ENCODE data around the gene RAD51C. TPM values are rescaled to one million over a fixed set of nuclear protein-coding genes. Genes with fewer than 3 reads are reported as not detected.
"Not testable (repeated sequence)": the region's sequence is repeated elsewhere in the genome, so short reads cannot be mapped to it uniquely, and the experiment has no call there.

RAD51C gene
- polyA plus RNA-seq, 1 of the 3 experiments (the other 2 are of a cell fraction): 36.1 TPM

DNA sequence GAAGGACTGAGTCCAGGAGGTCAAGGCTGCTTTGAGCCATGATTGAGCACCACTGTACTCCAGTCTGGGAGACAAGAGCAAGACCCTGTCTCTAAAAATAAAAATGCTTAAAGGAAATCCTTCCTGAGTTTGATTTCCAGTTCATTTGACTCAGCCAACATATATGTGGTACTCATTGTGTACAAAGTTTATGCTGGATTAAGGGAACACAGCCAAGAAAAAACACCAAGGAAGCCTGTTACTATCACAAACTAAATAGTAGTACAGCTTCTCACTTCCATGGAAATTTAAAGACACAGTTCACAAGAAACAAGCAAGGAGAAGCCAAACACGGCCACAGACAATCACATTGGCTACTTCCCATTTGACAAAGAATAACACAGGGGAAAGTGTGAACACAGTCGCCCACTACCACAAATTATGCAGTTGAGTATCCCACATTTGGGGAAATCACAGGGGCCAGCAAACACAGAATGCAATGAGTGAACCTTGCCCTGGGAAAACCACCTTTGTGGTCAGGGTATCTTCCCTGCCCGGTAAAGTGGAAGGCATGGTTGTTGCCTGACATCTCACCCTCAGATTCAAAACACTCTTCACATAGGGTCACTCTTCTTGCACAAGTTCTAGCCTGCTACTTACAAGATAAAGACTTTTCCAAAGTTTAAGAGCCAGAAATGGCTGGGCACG is 15.1 kb upstream of the RAD51C start:
- H3F3A ChIP-seq (replicated peaks; ENCODE audit: insufficient read depth): no peaks in the 10 kb centered on the region
- no peak overlapping the region for H3K9ac ChIP-seq
- ChIA-PET POLR2A (no interaction called here), CTCF (interaction anchor here (1.1 kb wide), 1 partner anchor 155 kb away, joined by 3 read pairs; no protein-coding TSS in a partner anchor)
- no peaks in the 10 kb centered on the region for H3K9me2 ChIP-seq
- H3K9me3 ChIP-seq: no peaks in the 10 kb centered on the region
- no peak for TF ChIP-seq EZH2phosphoT487 (IDR thresholded peaks at IDR 0.05; ENCODE audit: borderline replicate concordance, low read depth)
- no peak for TF ChIP-seq TCF12 (IDR thresholded peaks at IDR 0.05)
- TF ChIP-seq, protein P1, sequence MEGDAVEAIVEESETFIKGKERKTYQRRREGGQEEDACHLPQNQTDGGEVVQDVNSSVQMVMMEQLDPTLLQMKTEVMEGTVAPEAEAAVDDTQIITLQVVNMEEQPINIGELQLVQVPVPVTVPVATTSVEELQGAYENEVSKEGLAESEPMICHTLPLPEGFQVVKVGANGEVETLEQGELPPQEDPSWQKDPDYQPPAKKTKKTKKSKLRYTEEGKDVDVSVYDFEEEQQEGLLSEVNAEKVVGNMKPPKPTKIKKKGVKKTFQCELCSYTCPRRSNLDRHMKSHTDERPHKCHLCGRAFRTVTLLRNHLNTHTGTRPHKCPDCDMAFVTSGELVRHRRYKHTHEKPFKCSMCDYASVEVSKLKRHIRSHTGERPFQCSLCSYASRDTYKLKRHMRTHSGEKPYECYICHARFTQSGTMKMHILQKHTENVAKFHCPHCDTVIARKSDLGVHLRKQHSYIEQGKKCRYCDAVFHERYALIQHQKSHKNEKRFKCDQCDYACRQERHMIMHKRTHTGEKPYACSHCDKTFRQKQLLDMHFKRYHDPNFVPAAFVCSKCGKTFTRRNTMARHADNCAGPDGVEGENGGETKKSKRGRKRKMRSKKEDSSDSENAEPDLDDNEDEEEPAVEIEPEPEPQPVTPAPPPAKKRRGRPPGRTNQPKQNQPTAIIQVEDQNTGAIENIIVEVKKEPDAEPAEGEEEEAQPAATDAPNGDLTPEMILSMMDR (IDR thresholded peaks at IDR 0.05): no peak
- no peak for TF ChIP-seq NFIC (IDR thresholded peaks at IDR 0.05; ENCODE audit: borderline replicate concordance)
- no peak for TF ChIP-seq YY1 (IDR thresholded peaks at IDR 0.05; ENCODE audit: low read depth)
- TF ChIP-seq ELF1 (IDR thresholded peaks at IDR 0.05): no peak
- TF ChIP-seq RCOR1 (IDR thresholded peaks at IDR 0.05; ENCODE audit: low read length): no peak
- no peak for TF ChIP-seq TAF1 (IDR thresholded peaks at IDR 0.05; ENCODE audit: borderline replicate concordance, low read depth, low read length)
- TF ChIP-seq JUND (IDR thresholded peaks at IDR 0.05): no peak
- TF ChIP-seq FOXJ3 (CRISPR knock-in tag; IDR thresholded peaks at IDR 0.05): no peak
- no peak for DNase-seq
- no peak overlapping the region for H3K27ac ChIP-seq (ENCODE audit: low read depth in 2 of 2, low read length in 1 of 2)
- H4K20me1 ChIP-seq (ENCODE audit: insufficient read depth): no peaks in the 10 kb centered on the region
- H3K79me2 ChIP-seq (ENCODE audit: insufficient read depth): no peaks in the 10 kb centered on the region
- no peak overlapping the region for H2AFZ ChIP-seq (ENCODE audit: low read depth)
- no peaks in the 10 kb centered on the region for H3K36me3 ChIP-seq (replicated peaks in 1 of 2; ENCODE audit: control insufficient read depth in 1 of 2, insufficient read depth in 2 of 2, low read length in 1 of 2)
- H3K27me3 ChIP-seq (ENCODE audit: insufficient read depth): no peaks in the 10 kb centered on the region
- 84% methylated on average over 4 of the region's 4 CpGs for WGBS (ENCODE audit: low lambda C conversion rate)
- no peak overlapping the region for H3K4me2 ChIP-seq
- H3K4me1 ChIP-seq (ENCODE audit: control insufficient read depth in 1 of 2, insufficient read depth in 2 of 2, low read depth in 1 of 2, low read length in 1 of 2): no peaks in the 10 kb centered on the region
- no peak overlapping the region for H3K4me3 ChIP-seq (ENCODE audit: low read depth in 2 of 2, low read length in 1 of 2)

GRCh38 chr17:58678287-58678686 is 14.1 kb upstream of the RAD51C start:
- H3K9me2 ChIP-seq; H3K4me1 ChIP-seq (ENCODE audit: control insufficient read depth in 1 of 2, insufficient read depth in 2 of 2, low read depth in 1 of 2, low read length in 1 of 2); H3K36me3 ChIP-seq (replicated peaks in 1 of 2; ENCODE audit: control insufficient read depth in 1 of 2, insufficient read depth in 2 of 2, low read length in 1 of 2); H3K27ac ChIP-seq (ENCODE audit: low read depth in 2 of 2, low read length in 1 of 2); H3K27me3 ChIP-seq (ENCODE audit: insufficient read depth); H3K9ac ChIP-seq; H2AFZ ChIP-seq (ENCODE audit: low read depth); H4K20me1 ChIP-seq (ENCODE audit: insufficient read depth); H3K4me3 ChIP-seq (ENCODE audit: low read depth in 2 of 2, low read length in 1 of 2); H3K79me2 ChIP-seq (ENCODE audit: insufficient read depth); POLR2A ChIA-PET; H3K9me3 ChIP-seq; H3F3A ChIP-seq (replicated peaks; ENCODE audit: insufficient read depth); H3K4me2 ChIP-seq; DNase-seq: not testable (repeated sequence)
- CTCF ChIA-PET: interaction anchor here (1.2 kb wide), 1 partner anchor 10 kb away, joined by 3 read pairs; no protein-coding TSS in a partner anchor
- WGBS (ENCODE audit: low lambda C conversion rate): 58% methylated on average over 5 of the region's 5 CpGs
